Stomach (tissue), 9 donors: ENCODE results near the gene NDEL1. TPM values are rescaled to one million over a fixed set of nuclear protein-coding genes. Genes with fewer than 3 reads are reported as not detected.

Experiments used
- DNase-seq, 2 donors: peaks; one replicate each; pipeline versions ENCODE4 v3.0.0 to v3.0.0-alpha.2; 2013 to 2019
- H3K27ac ChIP-seq, 5 donors: fragments of 200-600 bp in 4 of 5; sonication (generic) in 4 of 5; one replicate each; pipeline ENCODE4 v1.5.1; 2013 to 2019; ENCODE audit warnings: mild to moderate bottlenecking in 1 of 5, moderate library complexity in 1 of 5
- H3K27me3 ChIP-seq, 3 donors: fragments of 200-600 bp; sonication (generic); one replicate each; pipeline ENCODE4 v1.5.1; 2017 to 2019; ENCODE audit warnings: mixed run types in 1 of 3
- H3K36me3 ChIP-seq, 4 donors: fragments of 200-600 bp; sonication (generic); 1 replicate in 3 of 4; 2 replicates in 1 of 4; pipeline ENCODE4 v1.5.1; 2016 to 2019
- H3K4me1 ChIP-seq, 4 donors: fragments of 200-600 bp; sonication (generic); one replicate each; pipeline ENCODE4 v1.5.1; 2016 to 2019
- H3K4me3 ChIP-seq, 4 donors: fragments of 200-600 bp; sonication (generic) in 3 of 4; one replicate each; pipeline ENCODE4 v1.5.1; 2016 to 2019; ENCODE audit warnings: mild to moderate bottlenecking in 1 of 4
- H3K9me3 ChIP-seq, 4 donors: fragments of 200-600 bp; sonication (generic); one replicate each; pipeline ENCODE4 v1.5.1; 2016 to 2019
- CTCF ChIP-seq, 7 experiments: fragments of 450-650 bp in 4 of 7; fragments of 200-600 bp in 3 of 7; sonication (generic) in 3 of 7; IDR thresholded peaks; one replicate each; pipeline ENCODE4 v1.5.1; 2016 to 2019; ENCODE audit warnings: antibody characterized with exemption in 7 of 7, control low read depth in 2 of 7, mild to moderate bottlenecking in 1 of 7
- EP300 ChIP-seq: sonication (generic); formaldehyde crosslinking; IDR thresholded peaks from one replicate; pipeline ENCODE4 v1.6.1; 2017; ENCODE audit warnings: antibody characterized with exemption
- POLR2A ChIP-seq, 4 donors: fragments of 450-650 bp; IDR thresholded peaks; one replicate each; pipeline ENCODE4 v1.6.1; 2016; ENCODE audit warnings: antibody characterized with exemption in 4 of 4, control low read depth in 2 of 4, mild to moderate bottlenecking in 1 of 4, moderate library complexity in 1 of 4
- POLR2AphosphoS5 ChIP-seq, 3 donors: sonication (generic); formaldehyde crosslinking; IDR thresholded peaks; one replicate each; pipeline ENCODE4 v1.6.1; 2016; ENCODE audit warnings: antibody characterized with exemption in 3 of 3
- WGBS, 5 donors: extraction: QIAGEN DNeasy Blood & Tissue Kit in 3 of 5; methylation state at CpG; one replicate each; pipeline versions ENCODE4 v1.1.5 to v1.1.7; 2013 to 2018; 5-methylcytosine and 5-hydroxymethylcytosine counted together
- intact Hi-C: fragments of 100-400 bp; cut with DNase I; formaldehyde crosslinking; loops from one replicate; pipeline ENCODE4 v1.15.1; 2023; ENCODE audit warnings: low total_unique reads
- polyA plus RNA-seq, 3 donors: library from polyadenylated mRNA; stranded (reverse); fragments of 200-250 nt; gene quantifications; one replicate each; pipeline ENCODE4 v1.2.3, GENCODE V29; 2013
- total RNA-seq, 5 donors: library from RNA; depleted of rRNA; stranded (reverse); fragments of >200 nt; gene quantifications; one replicate each; pipeline versions ENCODE4 v1.1.0 to v1.2.3, GENCODE V29; 2014 to 2016
- donor health status: healthy with polysubstance abuse.
- donor health status: Bipolar disorder and iron deficiency.
- donor health status: healthy.

NDEL1 gene
- total and polyA plus RNA-seq, 8 donors: 12.8 to 102 (median 42.9) TPM

- peaks cover 0 to 15% (median 5%) of the 10 kb centered on the region in 4 donors for H3K4me1 ChIP-seq
- no peaks in the 10 kb centered on the region for H3K27me3 ChIP-seq
- H3K9me3 ChIP-seq: no peaks in the 10 kb centered on the region
- no peak for DNase-seq
- TF ChIP-seq CTCF (IDR thresholded peaks at IDR 0.05) (no peak), EP300 (no peak), POLR2A (IDR thresholded peaks at IDR 0.05) (no peak), POLR2AphosphoS5 (IDR thresholded peaks at IDR 0.05) (no peak)
- intact Hi-C loops: no loop called here
- H3K4me3 ChIP-seq: no peak overlapping the region
- H3K27ac ChIP-seq: peak overlapping the region in 2 of 5 donors; percentile 0 to 10
- WGBS, 5 donors: 46 to 63% (median 58%) methylated on average over 6 of the region's 6 CpGs
- H3K36me3 ChIP-seq: no peaks in the 10 kb centered on the region
Observed at GRCh38 chr17:8426094-8426720, 9.5 kb upstream of the NDEL1 start.

- TF ChIP-seq EP300 (no peak), CTCF (IDR thresholded peaks at IDR 0.05) (no peak), POLR2AphosphoS5 (IDR thresholded peaks at IDR 0.05) (no peak), POLR2A (IDR thresholded peaks at IDR 0.05) (no peak)
- H3K27me3 ChIP-seq: no peaks in the 10 kb centered on the region
- H3K36me3 ChIP-seq: no peaks in the 10 kb centered on the region
- DNase-seq: no peak
- no peak overlapping the region for H3K4me3 ChIP-seq
- intact Hi-C loops: no loop called here
- peaks cover 0 to 13% (median 5%) of the 10 kb centered on the region in 4 donors for H3K4me1 ChIP-seq
- 94 to 100% (median 96%) methylated on average over 3 of the region's 3 CpGs for WGBS, 5 donors
- no peaks in the 10 kb centered on the region for H3K9me3 ChIP-seq
- H3K27ac ChIP-seq: peak overlapping the region in 2 of 5 donors; percentile 0 to 10
Observed at GRCh38 chr17:8426802-8427201, 8.9 kb upstream of the NDEL1 start.

DNA sequence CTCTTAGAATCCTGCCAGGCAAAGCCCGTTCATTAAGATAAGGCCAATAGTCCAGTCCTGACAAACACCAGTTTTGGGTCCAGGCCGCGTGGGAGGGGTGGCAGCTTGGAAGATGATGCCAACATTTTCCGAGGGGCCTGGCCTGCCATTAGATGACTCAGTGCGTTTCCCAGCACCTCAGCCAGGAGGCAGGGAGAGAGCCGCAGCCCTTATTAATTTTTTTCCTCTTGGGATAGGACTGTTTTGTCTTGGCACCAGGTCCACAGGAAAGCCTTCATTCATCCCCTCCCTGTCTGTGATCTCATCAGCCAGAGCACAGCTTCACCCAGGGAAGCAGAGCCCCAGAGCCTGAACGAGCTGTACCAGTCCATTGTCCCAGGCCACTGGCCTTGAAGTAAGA is 4.7 kb upstream of the NDEL1 start:
- Histone ChIP-seq H3K27ac (peak overlapping the region in 4 of 5 donors; percentile 22 to 57 (median 38)), H3K4me3 (no peak overlapping the region), H3K4me1 (peaks cover 0 to 11% (median 4%) of the 10 kb centered on the region in 4 donors), H3K9me3 (no peaks in the 10 kb centered on the region), H3K36me3 (no peaks in the 10 kb centered on the region), H3K27me3 (no peaks in the 10 kb centered on the region)
- TF ChIP-seq POLR2AphosphoS5 (IDR thresholded peaks at IDR 0.05): peak in 1 of 3 donors; percentile 26
- no peak for TF ChIP-seq CTCF (IDR thresholded peaks at IDR 0.05)
- DNase-seq: peak in 1 of 2 donors; percentile 44
- WGBS, 5 donors: 49 to 75% (median 61%) methylated on average over 7 of the region's 7 CpGs
- intact Hi-C loops: no loop called here

DNA sequence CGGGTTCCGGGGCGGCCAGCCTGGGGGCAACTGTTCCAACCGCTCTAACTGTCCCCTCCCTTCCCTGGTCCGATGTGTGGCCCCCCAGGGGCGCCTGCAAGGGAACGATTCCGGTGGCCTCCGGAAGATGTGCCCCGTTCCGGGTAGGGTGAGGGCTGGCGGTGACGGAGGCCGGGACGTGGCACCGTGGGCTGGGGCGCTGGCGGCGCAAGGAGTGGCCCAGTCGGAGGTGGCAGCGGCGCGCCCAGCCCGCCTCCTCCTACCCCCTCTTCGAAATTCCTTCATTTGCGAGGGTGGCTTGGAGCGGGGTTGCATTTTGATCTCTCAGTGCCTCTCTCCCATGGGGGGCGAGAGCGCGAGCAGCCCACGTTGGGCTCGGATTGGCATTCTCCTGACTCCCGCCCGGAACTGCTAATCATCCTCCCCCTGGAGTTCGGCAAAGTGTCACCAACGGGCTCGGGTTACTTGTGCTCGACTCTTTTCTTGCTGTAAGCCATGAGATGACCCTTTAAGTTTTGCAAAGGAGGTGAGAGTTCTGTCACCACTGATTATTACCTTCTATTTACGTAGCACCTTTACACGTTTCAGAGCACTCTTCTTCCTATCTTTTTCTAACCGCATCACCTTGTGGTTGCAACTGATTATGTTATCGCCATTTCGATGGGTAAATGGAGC is 622 bp downstream of the NDEL1 start:
- no peaks in the 10 kb centered on the region for H3K9me3 ChIP-seq
- WGBS, 5 donors: 0 to 1% (median 0%) methylated on average over 32 to 43 of the region's 43 CpGs
- peak; percentile 69 to 90 for DNase-seq
- peaks cover 0 to 26% (median 15%) of the 10 kb centered on the region in 4 donors for H3K36me3 ChIP-seq
- H3K27me3 ChIP-seq: no peaks in the 10 kb centered on the region
- TF ChIP-seq POLR2AphosphoS5 (IDR thresholded peaks at IDR 0.05): peak in 1 of 3 donors; percentile 9
- no peak for TF ChIP-seq POLR2A (IDR thresholded peaks at IDR 0.05)
- intact Hi-C loops: no loop called here
- H3K4me3 ChIP-seq: peak overlapping the region; percentile 63 to 91 (median 88)
- H3K4me1 ChIP-seq: peaks cover 16 to 49% (median 31%) of the 10 kb centered on the region in 4 donors
- peak overlapping the region; percentile 99 to 100 (median 100) for H3K27ac ChIP-seq

DNA sequence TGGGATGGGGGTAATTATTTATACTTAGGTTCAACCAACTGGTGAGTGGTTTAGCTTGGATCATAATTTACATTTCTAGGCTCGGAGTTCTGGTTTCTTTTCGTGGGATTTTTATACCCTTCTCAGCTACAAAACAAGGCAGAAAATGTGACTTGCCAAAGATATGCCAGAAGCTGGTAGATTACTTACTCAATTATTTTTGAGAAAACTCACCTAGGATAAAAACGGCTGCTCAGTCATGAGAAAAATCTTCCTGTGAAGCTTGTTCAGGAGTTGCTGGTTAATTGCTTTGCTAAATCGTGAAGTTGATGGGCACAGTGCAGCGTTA is 1.1 kb downstream of the NDEL1 start:
- Histone ChIP-seq H3K4me1 (peaks cover 16 to 54% (median 32%) of the 10 kb centered on the region in 4 donors), H3K4me3 (peak overlapping the region; percentile 63 to 91 (median 88)), H3K9me3 (no peaks in the 10 kb centered on the region), H3K36me3 (peaks cover 0 to 26% (median 15%) of the 10 kb centered on the region in 4 donors), H3K27me3 (no peaks in the 10 kb centered on the region), H3K27ac (peak overlapping the region in 4 of 5 donors; percentile 99 to 100 (median 100))
- intact Hi-C loops: no loop called here
- no peak for TF ChIP-seq POLR2A (IDR thresholded peaks at IDR 0.05)
- no peak for TF ChIP-seq CTCF (IDR thresholded peaks at IDR 0.05)
- no peak for TF ChIP-seq EP300
- no peak for TF ChIP-seq POLR2AphosphoS5 (IDR thresholded peaks at IDR 0.05)
- DNase-seq: no peak
- WGBS, 5 donors: 14 to 19% (median 16%) methylated on average over 5 of the region's 5 CpGs
